Gastrocnemius medialis (tissue), 4 donors: ENCODE results near the gene NTPCR. TPM values are rescaled to one million over a fixed set of nuclear protein-coding genes. Genes with fewer than 3 reads are reported as not detected.

Source experiments
- ATAC-seq, 2 donors: fragments of 150-250 bp; one replicate each; pipeline ENCODE4 v1.9.1; 2016
- DNase-seq, 2 donors: peaks; one replicate each; pipeline ENCODE4 v3.0.0-alpha.2; 2019
- H3K27ac ChIP-seq, 4 donors: fragments of 200-600 bp; sonication (generic); 1 replicate in 1 of 4; 2 replicates in 3 of 4; pipeline ENCODE4 v1.5.1; 2016 to 2018; ENCODE audit warnings: mild to moderate bottlenecking in 2 of 4, moderate library complexity in 1 of 4
- H3K27me3 ChIP-seq, 3 donors: fragments of 200-600 bp; sonication (generic) in 2 of 3; 1 replicate in 1 of 3; 2 replicates in 2 of 3; pipeline versions ENCODE4 v1.5.1 to v1.6.0; 2016 to 2019; ENCODE audit warnings: mild to moderate bottlenecking in 1 of 3, moderate library complexity in 1 of 3
- H3K36me3 ChIP-seq, 2 donors: fragments of 200-600 bp; sonication (generic) in 1 of 2; one replicate each; pipeline ENCODE4 v1.5.1; 2017 to 2018
- H3K4me1 ChIP-seq, 2 donors: fragments of 200-600 bp; sonication (generic) in 1 of 2; one replicate each; pipeline ENCODE4 v1.5.1; 2016 to 2017; ENCODE audit warnings: mild to moderate bottlenecking in 2 of 2
- H3K4me3 ChIP-seq, 4 donors: fragments of 200-600 bp; sonication (generic) in 3 of 4; 1 replicate in 1 of 4; 2 replicates in 3 of 4; pipeline ENCODE4 v1.5.1; 2016 to 2019; ENCODE audit warnings: mild to moderate bottlenecking in 2 of 4
- H3K9me3 ChIP-seq, 3 donors: fragments of 200-600 bp; sonication (generic) in 2 of 3; 1 replicate in 1 of 3; 2 replicates in 2 of 3; pipeline ENCODE4 v1.5.1; 2016 to 2019
- POLR2A ChIP-seq, 2 donors: fragments of 450-650 bp; IDR thresholded peaks; one replicate each; pipeline ENCODE4 v1.6.1; 2017; ENCODE audit warnings: antibody characterized with exemption in 2 of 2, mild to moderate bottlenecking in 2 of 2, moderate library complexity in 2 of 2
- in situ Hi-C, 4 donors: fragments of 200-750 bp; cut with MboI; loops; one replicate each; pipeline versions ENCODE4 v1.15.0 to v1.8.0; 2017; ENCODE audit warnings: low sequenced_read_pairs in 4 of 4
- intact Hi-C: fragments of 100-400 bp; cut with DNase I; formaldehyde crosslinking; loops from one replicate; pipeline ENCODE4 v1.15.1; 2023; ENCODE audit warnings: low total_unique reads
- total RNA-seq, 4 donors: library from RNA; depleted of rRNA; stranded (reverse); fragments of >200 nt; gene quantifications; one replicate each; pipeline versions ENCODE4 v1.1.0 to v1.2.3, GENCODE V29; 2016
- TF ChIP-seq, protein P1 (sequence below), 5 experiments: fragments of 450-650 bp in 3 of 5; fragments of 200-600 bp in 2 of 5; sonication (generic) in 2 of 5; IDR thresholded peaks in 4 of 5; conservative IDR thresholded peaks in 1 of 5; 1 replicate in 4 of 5; 2 replicates in 1 of 5; pipeline ENCODE4 v1.5.1; 2016 to 2019; ENCODE audit warnings: antibody characterized with exemption in 5 of 5, mild to moderate bottlenecking in 3 of 5, moderate library complexity in 3 of 5

Gene NTPCR
- total RNA-seq, 4 donors from 2014 or later: 20.5 to 33.7 (median 24.2) TPM

DNA sequence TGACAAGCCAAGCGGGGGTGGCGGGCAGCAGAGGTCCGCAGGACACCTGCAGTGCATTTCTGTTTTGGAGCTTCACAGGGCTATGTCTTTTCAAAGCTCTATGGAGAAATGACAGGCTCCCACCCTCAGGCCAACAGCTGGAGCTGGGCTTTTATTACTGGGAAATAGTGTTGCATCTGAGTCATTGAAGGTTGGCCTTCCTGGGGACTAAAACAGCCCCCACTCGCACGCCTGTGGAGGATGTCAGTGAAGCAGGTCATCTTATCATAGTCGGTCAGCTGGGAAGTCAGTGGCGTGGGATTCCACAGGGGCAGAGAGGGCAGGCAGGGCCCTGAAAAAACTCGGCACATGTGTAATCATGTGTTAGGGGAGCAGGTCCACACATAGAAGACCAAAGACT is 55.3 kb downstream of the NTPCR start:
- Histone ChIP-seq H3K9me3 (no peaks in the 10 kb centered on the region), H3K4me1 (no peaks in the 10 kb centered on the region), H3K27ac (no peak overlapping the region), H3K4me3 (no peak overlapping the region), H3K36me3 (no peaks in the 10 kb centered on the region), H3K27me3 (no peaks in the 10 kb centered on the region)
- intact Hi-C loops: no loop called here
- in situ Hi-C loops: no loop called here
- no peak for DNase-seq
- no peak for TF ChIP-seq POLR2A (IDR thresholded peaks at IDR 0.05)
- TF ChIP-seq, protein P1, sequence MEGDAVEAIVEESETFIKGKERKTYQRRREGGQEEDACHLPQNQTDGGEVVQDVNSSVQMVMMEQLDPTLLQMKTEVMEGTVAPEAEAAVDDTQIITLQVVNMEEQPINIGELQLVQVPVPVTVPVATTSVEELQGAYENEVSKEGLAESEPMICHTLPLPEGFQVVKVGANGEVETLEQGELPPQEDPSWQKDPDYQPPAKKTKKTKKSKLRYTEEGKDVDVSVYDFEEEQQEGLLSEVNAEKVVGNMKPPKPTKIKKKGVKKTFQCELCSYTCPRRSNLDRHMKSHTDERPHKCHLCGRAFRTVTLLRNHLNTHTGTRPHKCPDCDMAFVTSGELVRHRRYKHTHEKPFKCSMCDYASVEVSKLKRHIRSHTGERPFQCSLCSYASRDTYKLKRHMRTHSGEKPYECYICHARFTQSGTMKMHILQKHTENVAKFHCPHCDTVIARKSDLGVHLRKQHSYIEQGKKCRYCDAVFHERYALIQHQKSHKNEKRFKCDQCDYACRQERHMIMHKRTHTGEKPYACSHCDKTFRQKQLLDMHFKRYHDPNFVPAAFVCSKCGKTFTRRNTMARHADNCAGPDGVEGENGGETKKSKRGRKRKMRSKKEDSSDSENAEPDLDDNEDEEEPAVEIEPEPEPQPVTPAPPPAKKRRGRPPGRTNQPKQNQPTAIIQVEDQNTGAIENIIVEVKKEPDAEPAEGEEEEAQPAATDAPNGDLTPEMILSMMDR (IDR thresholded peaks at IDR 0.05 in 4 of 5, conservative IDR thresholded peaks at IDR 0.05 in 1 of 5): no peak
- ATAC-seq: no peak

DNA sequence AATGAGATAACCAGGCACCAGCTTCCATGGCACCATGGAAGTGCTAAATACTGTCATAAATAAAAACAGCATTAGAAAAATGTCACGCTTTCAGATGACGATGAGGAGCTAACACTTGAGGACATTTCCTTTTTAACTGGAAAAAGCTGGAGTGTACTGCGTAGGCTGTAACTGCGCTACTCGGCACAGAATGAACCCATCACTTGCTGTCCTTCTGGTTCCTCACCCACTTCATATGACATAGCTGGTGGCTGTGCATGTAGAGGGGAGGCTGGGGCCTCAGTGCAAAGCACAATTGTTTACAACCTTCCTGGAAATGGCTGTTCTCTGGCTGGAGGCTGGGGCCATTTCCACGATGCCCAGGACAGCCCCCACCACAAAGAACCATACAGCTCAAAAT is 55.7 kb downstream of the NTPCR start:
- intact Hi-C loops (no loop called here), in situ Hi-C loops (no loop called here)
- no peak for ATAC-seq
- Histone ChIP-seq H3K36me3 (no peaks in the 10 kb centered on the region), H3K27ac (no peak overlapping the region), H3K27me3 (no peaks in the 10 kb centered on the region), H3K4me3 (no peak overlapping the region), H3K9me3 (no peaks in the 10 kb centered on the region), H3K4me1 (no peaks in the 10 kb centered on the region)
- DNase-seq: no peak
- TF ChIP-seq, protein P1 (IDR thresholded peaks at IDR 0.05 in 4 of 5, conservative IDR thresholded peaks at IDR 0.05 in 1 of 5): no peak
- TF ChIP-seq POLR2A (IDR thresholded peaks at IDR 0.05): no peak

DNA sequence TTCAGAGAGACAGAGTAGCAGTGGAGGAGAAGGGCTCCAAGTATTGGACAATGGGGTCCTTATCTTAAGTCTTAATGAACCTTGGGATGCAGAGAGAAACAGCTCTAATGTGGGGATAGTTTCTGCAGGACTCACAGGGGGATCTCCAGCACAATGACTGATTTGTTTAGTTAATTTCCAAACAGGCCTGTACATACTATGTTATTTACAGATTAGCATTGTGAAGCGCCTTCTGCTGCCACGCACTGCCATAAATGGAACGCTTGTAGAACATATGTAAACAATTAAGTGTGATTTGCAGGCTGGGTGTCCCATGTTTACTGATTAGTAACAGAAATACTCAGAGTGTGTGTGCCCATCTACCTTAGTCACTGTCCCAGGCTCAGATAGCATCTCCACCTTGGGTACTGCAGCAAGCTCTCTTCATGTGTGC is 56.1 kb downstream of the NTPCR start:
- Histone ChIP-seq H3K9me3 (no peaks in the 10 kb centered on the region), H3K36me3 (no peaks in the 10 kb centered on the region), H3K27me3 (no peaks in the 10 kb centered on the region), H3K27ac (no peak overlapping the region), H3K4me3 (no peak overlapping the region), H3K4me1 (no peaks in the 10 kb centered on the region)
- no peak for TF ChIP-seq POLR2A (IDR thresholded peaks at IDR 0.05)
- TF ChIP-seq, protein P1 (IDR thresholded peaks at IDR 0.05 in 4 of 5, conservative IDR thresholded peaks at IDR 0.05 in 1 of 5): no peak
- in situ Hi-C loops: no loop called here
- DNase-seq (no peak), ATAC-seq (no peak)
- intact Hi-C loops: no loop called here

DNA sequence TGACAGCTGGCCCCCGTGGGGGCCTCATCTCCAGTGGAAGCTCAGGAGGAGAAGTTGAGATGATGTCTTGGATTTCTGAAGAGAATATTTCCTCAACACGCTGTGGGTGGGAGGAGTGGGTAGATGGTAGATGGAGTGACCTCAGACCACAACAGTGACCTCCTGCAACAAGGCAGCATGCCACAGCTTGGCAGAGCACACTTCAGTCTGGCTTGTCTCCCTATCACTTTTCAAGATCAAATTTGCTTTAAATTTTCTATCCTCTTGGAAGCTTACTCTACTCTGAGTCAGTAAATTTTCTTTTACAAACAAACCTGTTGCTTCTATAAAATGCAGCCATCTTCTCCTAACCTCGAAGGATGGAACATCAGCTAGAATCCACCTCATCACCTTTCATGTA is 59.7 kb downstream of the NTPCR start:
- H3K27me3 ChIP-seq: no peaks in the 10 kb centered on the region
- no peak overlapping the region for H3K27ac ChIP-seq
- intact Hi-C loops: no loop called here
- no peaks in the 10 kb centered on the region for H3K36me3 ChIP-seq
- in situ Hi-C loops: no loop called here
- no peaks in the 10 kb centered on the region for H3K4me1 ChIP-seq
- TF ChIP-seq, protein P1 (IDR thresholded peaks at IDR 0.05 in 4 of 5, conservative IDR thresholded peaks at IDR 0.05 in 1 of 5): no peak
- TF ChIP-seq POLR2A (IDR thresholded peaks at IDR 0.05): no peak
- H3K4me3 ChIP-seq: no peak overlapping the region
- no peaks in the 10 kb centered on the region for H3K9me3 ChIP-seq
- DNase-seq: no peak
- no peak for ATAC-seq

DNA sequence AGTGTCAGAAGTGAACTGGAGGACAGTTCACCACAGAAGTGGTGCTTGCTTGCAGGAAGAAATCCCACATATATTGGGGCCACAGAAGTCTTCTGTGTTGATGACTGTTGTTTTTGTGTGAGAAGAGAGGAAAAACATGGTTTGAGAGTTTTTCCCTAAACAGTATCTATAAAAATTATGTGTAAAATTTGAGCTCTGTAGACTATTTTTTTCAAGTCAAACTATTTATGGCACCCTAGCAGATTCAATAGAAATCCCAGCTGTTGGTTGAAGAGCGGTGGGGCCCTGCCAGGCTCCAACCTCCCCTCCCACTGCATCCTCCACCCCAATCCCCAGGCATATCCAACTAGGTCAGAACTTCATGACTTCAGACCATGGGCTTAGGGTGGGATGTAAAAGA is 61.6 kb downstream of the NTPCR start:
- ATAC-seq (no peak), DNase-seq (no peak)
- Histone ChIP-seq H3K27ac (no peak overlapping the region), H3K4me1 (no peaks in the 10 kb centered on the region), H3K36me3 (no peaks in the 10 kb centered on the region), H3K27me3 (no peaks in the 10 kb centered on the region), H3K9me3 (no peaks in the 10 kb centered on the region), H3K4me3 (no peak overlapping the region)
- intact Hi-C loops: no loop called here
- no peak for TF ChIP-seq POLR2A (IDR thresholded peaks at IDR 0.05)
- TF ChIP-seq, protein P1 (IDR thresholded peaks at IDR 0.05 in 4 of 5, conservative IDR thresholded peaks at IDR 0.05 in 1 of 5): no peak
- in situ Hi-C loops: no loop called here
